DND-41 (cell line): Measurements from ENCODE around the gene LRRC32.

ENCODE experiments used
- ATAC-seq: fragments of 200-7000 bp; cut with Tn5 transposase; 3 replicates; pipeline ENCODE4 v1.9.1; 2021; ENCODE audit warnings: low read depth; ENCODE audit not compliant: insufficient read depth
- DNase-seq: peaks from one replicate; pipeline ENCODE4 v3.0.0-alpha.2; 2020
- H2AFZ ChIP-seq: 2 replicates; pipeline ENCODE4 v1.6.0; 2012; ENCODE audit warnings: low read depth, low read length
- H3K27ac ChIP-seq: 2 replicates; pipeline ENCODE4 v1.5.1; 2012; ENCODE audit warnings: low read length, inconsistent platforms
- H3K27me3 ChIP-seq: fragments of 200-600 bp; sonication (generic); 2 replicates; pipeline ENCODE4 v1.6.0; 2012; ENCODE audit warnings: low read length, mild to moderate bottlenecking, inconsistent platforms; ENCODE audit not compliant: insufficient read depth, poor library complexity
- H3K36me3 ChIP-seq: 2 replicates; pipeline ENCODE4 v1.5.1; 2012; ENCODE audit warnings: low read length, inconsistent platforms; ENCODE audit not compliant: insufficient read depth
- H3K4me1 ChIP-seq: 2 replicates; pipeline ENCODE4 v1.5.1; 2012; ENCODE audit warnings: mild to moderate bottlenecking, low read length; ENCODE audit not compliant: insufficient read depth
- H3K4me2 ChIP-seq: 2 replicates; pipeline ENCODE4 v1.6.0; 2012; ENCODE audit warnings: mild to moderate bottlenecking, moderate library complexity, low read length, inconsistent platforms; ENCODE audit not compliant: insufficient read depth
- H3K4me3 ChIP-seq, 2 experiments: fragments of 200-600 bp in 1 of 2; shearing (Covaris generic) in 1 of 2; 2 replicates each; pipeline ENCODE4 v1.5.1; 2012 to 2016; ENCODE audit warnings: inconsistent platforms in 2 of 2, low read length in 2 of 2, mild to moderate bottlenecking in 2 of 2, low read depth in 1 of 2, moderate library complexity in 1 of 2
- H3K79me2 ChIP-seq: 2 replicates; pipeline ENCODE4 v1.6.0; 2012; ENCODE audit warnings: low read length, inconsistent platforms; ENCODE audit not compliant: insufficient read depth
- H3K9ac ChIP-seq: 2 replicates; pipeline ENCODE4 v1.6.0; 2012; ENCODE audit warnings: low read depth, mild to moderate bottlenecking, inconsistent platforms, low read length, moderate library complexity
- H3K9me3 ChIP-seq: 2 replicates; pipeline ENCODE4 v1.5.1; 2012; ENCODE audit warnings: low read length, moderate library complexity, mild to moderate bottlenecking, inconsistent platforms; ENCODE audit not compliant: insufficient read depth, severe bottlenecking
- H4K20me1 ChIP-seq: 2 replicates; pipeline ENCODE4 v1.6.0; 2012; ENCODE audit warnings: low read length; ENCODE audit not compliant: insufficient read depth
- EZH2 ChIP-seq: IDR thresholded peaks from 3 replicates; pipeline ENCODE4 v1.6.1; 2012; ENCODE audit warnings: borderline replicate concordance, low read depth, mild to moderate bottlenecking, moderate library complexity, low read length, inconsistent platforms; ENCODE audit not compliant: severe bottlenecking
- TF ChIP-seq, protein P1 (sequence below): IDR thresholded peaks from 2 replicates; pipeline ENCODE4 v1.5.1; 2012; ENCODE audit warnings: borderline replicate concordance, low read length, moderate library complexity, mild to moderate bottlenecking; ENCODE audit not compliant: poor library complexity, severe bottlenecking; ENCODE audit errors: extremely low read depth

Gene LRRC32

DNA sequence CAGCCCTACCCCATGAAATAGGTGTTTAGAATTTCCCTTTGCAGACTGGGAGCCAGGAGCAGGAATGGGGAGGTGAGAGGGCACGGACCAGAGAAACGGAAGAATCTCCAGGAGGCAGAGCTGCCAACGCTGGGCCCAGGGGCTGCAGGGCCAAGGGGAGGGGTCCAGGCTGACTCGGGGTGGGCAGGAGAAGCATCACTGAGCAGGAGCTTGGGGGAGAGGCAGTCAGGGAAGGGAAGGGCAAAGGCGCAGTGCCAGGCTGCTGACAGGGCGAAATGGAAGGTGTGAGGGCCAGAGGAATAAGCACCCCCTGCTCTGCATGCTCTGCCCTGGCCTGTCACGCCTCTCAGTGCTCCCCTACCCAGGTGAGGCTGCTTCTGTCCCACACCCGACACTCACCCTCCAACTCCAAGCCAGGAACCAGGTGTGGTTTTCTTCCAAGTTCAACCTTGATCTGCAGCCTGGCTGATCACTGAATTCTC is 14.5 kb downstream of the LRRC32 start:
- Histone ChIP-seq H3K27me3 (no peaks in the 10 kb centered on the region), H2AFZ (no peak overlapping the region), H3K27ac (no peak overlapping the region), H3K9ac (no peak overlapping the region), H3K4me1 (no peaks in the 10 kb centered on the region), H3K9me3 (no peaks in the 10 kb centered on the region), H4K20me1 (no peaks in the 10 kb centered on the region), H3K36me3 (no peaks in the 10 kb centered on the region), H3K4me2 (no peak overlapping the region), H3K4me3 (no peak overlapping the region), H3K79me2 (no peaks in the 10 kb centered on the region)
- DNase-seq (no peak), ATAC-seq (no peak)
- TF ChIP-seq, protein P1, sequence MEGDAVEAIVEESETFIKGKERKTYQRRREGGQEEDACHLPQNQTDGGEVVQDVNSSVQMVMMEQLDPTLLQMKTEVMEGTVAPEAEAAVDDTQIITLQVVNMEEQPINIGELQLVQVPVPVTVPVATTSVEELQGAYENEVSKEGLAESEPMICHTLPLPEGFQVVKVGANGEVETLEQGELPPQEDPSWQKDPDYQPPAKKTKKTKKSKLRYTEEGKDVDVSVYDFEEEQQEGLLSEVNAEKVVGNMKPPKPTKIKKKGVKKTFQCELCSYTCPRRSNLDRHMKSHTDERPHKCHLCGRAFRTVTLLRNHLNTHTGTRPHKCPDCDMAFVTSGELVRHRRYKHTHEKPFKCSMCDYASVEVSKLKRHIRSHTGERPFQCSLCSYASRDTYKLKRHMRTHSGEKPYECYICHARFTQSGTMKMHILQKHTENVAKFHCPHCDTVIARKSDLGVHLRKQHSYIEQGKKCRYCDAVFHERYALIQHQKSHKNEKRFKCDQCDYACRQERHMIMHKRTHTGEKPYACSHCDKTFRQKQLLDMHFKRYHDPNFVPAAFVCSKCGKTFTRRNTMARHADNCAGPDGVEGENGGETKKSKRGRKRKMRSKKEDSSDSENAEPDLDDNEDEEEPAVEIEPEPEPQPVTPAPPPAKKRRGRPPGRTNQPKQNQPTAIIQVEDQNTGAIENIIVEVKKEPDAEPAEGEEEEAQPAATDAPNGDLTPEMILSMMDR = no peak
- no peak for TF ChIP-seq EZH2

- no peak for ATAC-seq
- Histone ChIP-seq H3K27ac (no peak overlapping the region), H3K4me1 (no peaks in the 10 kb centered on the region), H3K27me3 (no peaks in the 10 kb centered on the region), H4K20me1 (no peaks in the 10 kb centered on the region), H3K4me3 (no peak overlapping the region), H3K36me3 (no peaks in the 10 kb centered on the region), H3K9me3 (no peaks in the 10 kb centered on the region), H3K4me2 (no peak overlapping the region), H3K79me2 (no peaks in the 10 kb centered on the region), H2AFZ (no peak overlapping the region), H3K9ac (no peak overlapping the region)
- TF ChIP-seq EZH2 = no peak
- TF ChIP-seq, protein P1 = no peak
- no peak for DNase-seq
Observed at GRCh38 chr11:76655501-76656049, 15.0 kb downstream of the LRRC32 start.

- Histone ChIP-seq H2AFZ (no peak overlapping the region), H3K9ac (no peak overlapping the region), H3K27ac (no peak overlapping the region), H4K20me1 (no peaks in the 10 kb centered on the region), H3K4me2 (no peak overlapping the region), H3K27me3 (no peaks in the 10 kb centered on the region), H3K4me1 (no peaks in the 10 kb centered on the region), H3K79me2 (no peaks in the 10 kb centered on the region), H3K4me3 (no peak overlapping the region), H3K9me3 (no peaks in the 10 kb centered on the region), H3K36me3 (no peaks in the 10 kb centered on the region)
- no peak for DNase-seq
- no peak for ATAC-seq
- TF ChIP-seq EZH2 = no peak
- TF ChIP-seq, protein P1 = no peak
Observed at GRCh38 chr11:76654980-76655379, 15.6 kb downstream of the LRRC32 start.
